Measurements from ENCODE around the gene GABRE.

GRCh38 chrX:151973851-151974335 lies 583 bp downstream of the GABRE start:
- TF ChIP-seq CTCF (IDR thresholded peaks at IDR 0.05) (no peak), POLR2A (IDR thresholded peaks at IDR 0.05) (no peak), EP300 (IDR thresholded peaks at IDR 0.05) (no peak)
